A673 (cell line): ENCODE data around the gene NRN1. TPM values are rescaled to one million over a fixed set of nuclear protein-coding genes. Genes with fewer than 3 reads are reported as not detected.

ENCODE experiments used
- BruUV-seq: library from RNA; stranded (reverse); fragments of 400-500 nt; replicated peaks from 2 replicates; lab custom pipeline; 2021; lab: Mats Ljungman, UMichigan
- CTCF ChIA-PET: fragments of 300-600 bp; sonication (Branson Sonifier 250); formaldehyde crosslinking; loops from one replicate; lab custom pipeline; 2022; ENCODE audit warnings: antibody characterized with exemption; lab: Charles Lee
- POLR2A ChIA-PET: fragments of 300-600 bp; sonication (Branson Sonifier 250); formaldehyde crosslinking; loops from one replicate; lab custom pipeline; 2022; ENCODE audit warnings: antibody characterized with exemption; ENCODE audit not compliant: low non-redundant PET; lab: Charles Lee
- DNase-seq: peaks from one replicate; pipeline ENCODE4 v3.0.0-alpha.2; 2015; ENCODE audit warnings: low spot score
- H3K27ac ChIP-seq: fragments of 200-600 bp; sonication (generic); 2 replicates; pipeline ENCODE4 v1.5.1; 2016; ENCODE audit warnings: mixed run types, low read depth, mild to moderate bottlenecking, mixed read lengths, antibody characterized with exemption, low read length; ENCODE audit not compliant: poor library complexity, severe bottlenecking
- H3K27me3 ChIP-seq: fragments of 200-600 bp; sonication (generic); replicated peaks from 2 replicates; pipeline ENCODE4 v1.6.1; 2017; ENCODE audit warnings: mixed run types, low read depth, mild to moderate bottlenecking, mixed read lengths, antibody characterized with exemption, low read length; ENCODE audit not compliant: insufficient read depth, poor library complexity
- H3K36me3 ChIP-seq: fragments of 200-600 bp; sonication (generic); 2 replicates; pipeline ENCODE4 v1.6.1; 2016; ENCODE audit warnings: mixed run types, mild to moderate bottlenecking, mixed read lengths, antibody characterized with exemption, low read length; ENCODE audit not compliant: insufficient read depth, poor library complexity, severe bottlenecking
- H3K4me1 ChIP-seq: fragments of 200-600 bp; sonication (generic); 2 replicates; pipeline ENCODE4 v1.6.1; 2017; ENCODE audit warnings: mixed run types, mild to moderate bottlenecking, mixed read lengths, antibody characterized with exemption, low read length; ENCODE audit not compliant: insufficient read depth, poor library complexity, severe bottlenecking
- H3K4me3 ChIP-seq: fragments of 200-600 bp; sonication (generic); 2 replicates; pipeline ENCODE4 v1.5.1; 2016; ENCODE audit warnings: low read depth, mixed run types, mild to moderate bottlenecking, mixed read lengths, low read length; ENCODE audit not compliant: poor library complexity, severe bottlenecking
- H3K9me3 ChIP-seq: fragments of 200-600 bp; sonication (generic); 2 replicates; pipeline ENCODE4 v1.6.1; 2016; ENCODE audit warnings: mixed run types, low read depth, mild to moderate bottlenecking, mixed read lengths, antibody characterized with exemption, low read length; ENCODE audit not compliant: poor library complexity, severe bottlenecking
- EZH2 ChIP-seq: fragments of 200-600 bp; sonication (generic); IDR thresholded peaks from 2 replicates; pipeline ENCODE4 v1.6.1; 2017; ENCODE audit warnings: borderline replicate concordance, low read depth, mild to moderate bottlenecking, mixed read lengths, antibody characterized with exemption, low read length; ENCODE audit not compliant: poor library complexity, severe bottlenecking
- intact Hi-C: fragments of 100-400 bp; cut with micrococcal nuclease; formaldehyde crosslinking; loops from one replicate; pipeline ENCODE4 v1.10.0; 2022; ENCODE audit not compliant: unreplicated experiment
- total RNA-seq: library from RNA; stranded (reverse); gene quantifications from 2 replicates; pipeline ENCODE4 v1.2.3, GENCODE V29; 2021
- TF ChIP-seq, protein P1 (sequence below): fragments of 300-800, 200-600 bp; sonication (generic); conservative IDR thresholded peaks from 2 replicates; pipeline ENCODE4 v1.5.1; 2017; ENCODE audit warnings: low read depth, mild to moderate bottlenecking, antibody characterized with exemption, low read length, moderate library complexity, mixed read lengths

NRN1 gene
- total RNA-seq, 1 experiment from 2014 or later = 37.0 TPM

DNA sequence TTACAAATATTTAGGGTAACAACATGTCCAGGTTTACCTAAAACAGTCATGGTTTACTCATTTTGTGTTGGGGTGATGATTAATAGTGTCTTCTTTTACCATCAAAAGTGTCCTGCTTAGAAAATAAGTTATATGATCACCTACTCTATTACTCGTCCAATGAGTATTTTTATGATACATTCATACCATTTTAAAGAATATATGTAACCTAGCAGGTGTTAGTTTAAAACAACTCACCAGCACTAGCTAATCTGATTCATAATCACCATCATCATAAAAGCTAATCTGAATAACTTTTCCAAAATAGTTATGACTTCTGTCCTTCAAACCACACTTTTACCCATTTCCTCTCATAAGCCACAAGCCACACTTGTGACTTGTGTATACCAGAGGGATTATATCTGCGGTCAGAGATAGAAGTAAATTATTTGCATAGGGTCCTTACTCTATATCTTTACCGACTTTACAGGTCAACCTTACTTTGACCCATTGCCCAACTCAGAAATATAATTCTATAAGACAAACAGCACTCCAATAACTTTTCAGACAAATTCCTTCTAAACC is 33.3 kb upstream of the NRN1 start:
- Histone ChIP-seq H3K4me1 (no peaks in the 10 kb centered on the region), H3K27ac (no peak overlapping the region), H3K36me3 (no peaks in the 10 kb centered on the region), H3K9me3 (no peaks in the 10 kb centered on the region), H3K27me3 (peaks cover 17% of the 10 kb centered on the region), H3K4me3 (no peak overlapping the region)
- intact Hi-C loops = no loop called here
- DNase-seq = no peak
- ChIA-PET CTCF (no interaction called here), POLR2A (no interaction called here)
- no peak for TF ChIP-seq EZH2
- TF ChIP-seq, protein P1, sequence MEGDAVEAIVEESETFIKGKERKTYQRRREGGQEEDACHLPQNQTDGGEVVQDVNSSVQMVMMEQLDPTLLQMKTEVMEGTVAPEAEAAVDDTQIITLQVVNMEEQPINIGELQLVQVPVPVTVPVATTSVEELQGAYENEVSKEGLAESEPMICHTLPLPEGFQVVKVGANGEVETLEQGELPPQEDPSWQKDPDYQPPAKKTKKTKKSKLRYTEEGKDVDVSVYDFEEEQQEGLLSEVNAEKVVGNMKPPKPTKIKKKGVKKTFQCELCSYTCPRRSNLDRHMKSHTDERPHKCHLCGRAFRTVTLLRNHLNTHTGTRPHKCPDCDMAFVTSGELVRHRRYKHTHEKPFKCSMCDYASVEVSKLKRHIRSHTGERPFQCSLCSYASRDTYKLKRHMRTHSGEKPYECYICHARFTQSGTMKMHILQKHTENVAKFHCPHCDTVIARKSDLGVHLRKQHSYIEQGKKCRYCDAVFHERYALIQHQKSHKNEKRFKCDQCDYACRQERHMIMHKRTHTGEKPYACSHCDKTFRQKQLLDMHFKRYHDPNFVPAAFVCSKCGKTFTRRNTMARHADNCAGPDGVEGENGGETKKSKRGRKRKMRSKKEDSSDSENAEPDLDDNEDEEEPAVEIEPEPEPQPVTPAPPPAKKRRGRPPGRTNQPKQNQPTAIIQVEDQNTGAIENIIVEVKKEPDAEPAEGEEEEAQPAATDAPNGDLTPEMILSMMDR = no peak
- no TSS peak for BruUV-seq

- no TSS peak for BruUV-seq
- Histone ChIP-seq H3K36me3 (no peaks in the 10 kb centered on the region), H3K4me3 (no peak overlapping the region), H3K4me1 (no peaks in the 10 kb centered on the region), H3K27ac (no peak overlapping the region), H3K9me3 (no peaks in the 10 kb centered on the region), H3K27me3 (peaks cover 14% of the 10 kb centered on the region)
- no peak for DNase-seq
- TF ChIP-seq, protein P1 = no peak
- TF ChIP-seq EZH2 = no peak
- POLR2A ChIA-PET = no interaction called here
- CTCF ChIA-PET = no interaction called here
- intact Hi-C loops = no loop called here
Observed at GRCh38 chr6:6037179-6037578, 30.5 kb upstream of the NRN1 start.

- intact Hi-C loops = no loop called here
- Histone ChIP-seq H3K4me3 (no peak overlapping the region), H3K9me3 (no peaks in the 10 kb centered on the region), H3K36me3 (no peaks in the 10 kb centered on the region), H3K4me1 (no peaks in the 10 kb centered on the region), H3K27me3 (no peaks in the 10 kb centered on the region), H3K27ac (no peak overlapping the region)
- TF ChIP-seq EZH2 = no peak
- TF ChIP-seq, protein P1 = no peak
- no peak for DNase-seq
- BruUV-seq = no TSS peak
- ChIA-PET CTCF (no interaction called here), POLR2A (no interaction called here)
Observed at GRCh38 chr6:6033858-6034257, 27.1 kb upstream of the NRN1 start.
